IMR-90 (cell line): ENCODE results near the gene SLIT3. TPM values are rescaled to one million over a fixed set of nuclear protein-coding genes. Genes with fewer than 3 reads are reported as not detected.

Source experiments
- ATAC-seq: fragments of 200-7000 bp; cut with Tn5 transposase; 2 replicates; pipeline ENCODE4 v1.9.1; 2020; ENCODE audit warnings: low read depth, mild to moderate bottlenecking, moderate library complexity
- BruUV-seq: library from RNA; stranded (reverse); fragments of 400-500 nt; replicated peaks from 2 replicates; lab custom pipeline; 2021; lab: Mats Ljungman, UMichigan
- CTCF ChIA-PET: fragments of 300-600 bp; formaldehyde crosslinking; extraction: SDS; loops from one replicate; lab custom pipeline; 2021; ENCODE audit warnings: antibody characterized with exemption; lab: Yijun Ruan, JAX
- POLR2A ChIA-PET: fragments of 300-600 bp; sonication (Branson Sonifier 250); formaldehyde crosslinking; loops from one replicate; lab custom pipeline; 2022; ENCODE audit warnings: antibody characterized with exemption; ENCODE audit not compliant: unreplicated experiment; lab: Charles Lee
- DNase-seq: peaks from one replicate; pipeline ENCODE4 v3.0.0; 2013
- H2AFZ ChIP-seq: replicated peaks from 2 replicates; pipeline ENCODE3; 2013; ENCODE audit warnings: low read length, mild to moderate bottlenecking; ENCODE audit not compliant: poor library complexity
- H2AK5ac ChIP-seq: 2 replicates; pipeline ENCODE4 v1.6.1; 2013; ENCODE audit warnings: low read depth, low read length, inconsistent platforms
- H2AK9ac ChIP-seq: replicated peaks from 2 replicates; pipeline ENCODE3; 2013; ENCODE audit warnings: mild to moderate bottlenecking, low read depth, low read length, moderate library complexity; ENCODE audit not compliant: poor library complexity
- H2BK120ac ChIP-seq: 2 replicates; pipeline ENCODE4 v1.6.1; 2013; ENCODE audit warnings: low read depth, low read length, inconsistent platforms
- H2BK15ac ChIP-seq: 3 replicates; pipeline ENCODE4 v1.6.1; 2013; ENCODE audit warnings: low read depth, low read length, inconsistent platforms
- H2BK20ac ChIP-seq: 2 replicates; pipeline ENCODE4 v1.6.1; 2013; ENCODE audit warnings: low read depth, mild to moderate bottlenecking, inconsistent platforms, low read length, moderate library complexity
- H2BK5ac ChIP-seq: 2 replicates; pipeline ENCODE4 v1.6.1; 2013; ENCODE audit warnings: mild to moderate bottlenecking, low read depth, low read length, inconsistent platforms; ENCODE audit not compliant: poor library complexity, severe bottlenecking
- H3K14ac ChIP-seq: replicated peaks from 2 replicates; pipeline ENCODE4 v1.6.1; 2013; ENCODE audit warnings: low read depth, low read length, inconsistent platforms
- H3K18ac ChIP-seq: 2 replicates; pipeline ENCODE4 v1.6.1; 2013; ENCODE audit warnings: low read depth, low read length, control low read depth
- H3K23ac ChIP-seq: 2 replicates; pipeline ENCODE4 v1.6.1; 2013; ENCODE audit warnings: low read depth, low read length, inconsistent platforms
- H3K27ac ChIP-seq: 2 replicates; pipeline ENCODE4 v1.5.1; 2013; ENCODE audit warnings: mild to moderate bottlenecking, control low read depth, low read length; ENCODE audit not compliant: insufficient read depth
- H3K27me3 ChIP-seq: 2 replicates; pipeline ENCODE4 v1.6.1; 2013; ENCODE audit warnings: low read length; ENCODE audit not compliant: control insufficient read depth, insufficient read depth
- H3K36me3 ChIP-seq: 2 replicates; pipeline ENCODE4 v1.6.1; 2013; ENCODE audit warnings: low read length, mixed read lengths; ENCODE audit not compliant: control insufficient read depth, insufficient read depth
- H3K4ac ChIP-seq: 2 replicates; pipeline ENCODE4 v1.6.1; 2013; ENCODE audit warnings: low read depth, low read length, inconsistent platforms
- H3K4me1 ChIP-seq: 2 replicates; pipeline ENCODE4 v1.6.1; 2013; ENCODE audit warnings: low read length, mixed read lengths; ENCODE audit not compliant: control insufficient read depth, insufficient read depth
- H3K4me2 ChIP-seq: 2 replicates; pipeline ENCODE4 v1.6.1; 2013; ENCODE audit warnings: low read depth, mild to moderate bottlenecking, control low read depth, low read length, moderate library complexity
- H3K4me3 ChIP-seq: 2 replicates; pipeline ENCODE4 v1.5.1; 2013; ENCODE audit warnings: low read depth, mild to moderate bottlenecking, control low read depth, low read length, moderate library complexity; ENCODE audit not compliant: insufficient read depth
- H3K56ac ChIP-seq: 2 replicates; pipeline ENCODE4 v1.6.1; 2013; ENCODE audit warnings: low read length, inconsistent platforms; ENCODE audit not compliant: insufficient read depth; ENCODE audit errors: extremely low read depth
- H3K79me1 ChIP-seq, 2 experiments: 2 replicates each; pipeline ENCODE4 v1.6.1; 2013; ENCODE audit warnings: low read length in 2 of 2, inconsistent platforms in 1 of 2, low read depth in 1 of 2
- H3K9ac ChIP-seq: 2 replicates; pipeline ENCODE4 v1.6.1; 2013; ENCODE audit warnings: low read depth, low read length, control low read depth
- H3K9me1 ChIP-seq: 2 replicates; pipeline ENCODE4 v1.6.1; 2013; ENCODE audit warnings: low read length, inconsistent platforms; ENCODE audit not compliant: insufficient read depth
- H3K9me3 ChIP-seq: 2 replicates; pipeline ENCODE4 v1.6.1; 2013; ENCODE audit warnings: low read length; ENCODE audit not compliant: control insufficient read depth, insufficient read depth
- H4K20me1 ChIP-seq: 2 replicates; pipeline ENCODE4 v1.6.1; 2013; ENCODE audit warnings: low read length, inconsistent platforms; ENCODE audit not compliant: insufficient read depth
- H4K5ac ChIP-seq: 2 replicates; pipeline ENCODE4 v1.6.1; 2013; ENCODE audit warnings: mild to moderate bottlenecking, low read depth, low read length, control low read depth
- H4K8ac ChIP-seq, 2 experiments: 2 replicates each; pipeline ENCODE4 v1.6.1; 2013; ENCODE audit warnings: low read depth in 2 of 2, low read length in 2 of 2, control low read depth in 1 of 2, inconsistent platforms in 1 of 2
- H4K91ac ChIP-seq: 2 replicates; pipeline ENCODE4 v1.6.1; 2013; ENCODE audit warnings: low read depth, low read length, inconsistent platforms; ENCODE audit not compliant: insufficient read depth
- BHLHE40 ChIP-seq: fragments of 150-350 bp; IDR thresholded peaks from 2 replicates; pipeline ENCODE4 v1.6.1; 2016; ENCODE audit warnings: mild to moderate bottlenecking, low read depth, low read length
- CEBPB ChIP-seq: IDR thresholded peaks from 2 replicates; pipeline ENCODE4 v1.6.1; 2012; ENCODE audit warnings: low read depth, low read length, improper control_type of control experiment
- CHD1 ChIP-seq: IDR thresholded peaks from 2 replicates; pipeline ENCODE4 v1.6.1; 2012; ENCODE audit warnings: low read depth, low read length, improper control_type of control experiment
- FOS ChIP-seq: fragments of 150-350 bp; IDR thresholded peaks from 2 replicates; pipeline ENCODE4 v1.6.1; 2016; ENCODE audit warnings: low read depth, low read length
- MAFK ChIP-seq: IDR thresholded peaks from 2 replicates; pipeline ENCODE4 v1.6.1; 2012; ENCODE audit warnings: low read depth, low read length, improper control_type of control experiment
- MAZ ChIP-seq: IDR thresholded peaks from 2 replicates; pipeline ENCODE4 v1.6.1; 2012; ENCODE audit warnings: low read depth, mild to moderate bottlenecking, low read length, improper control_type of control experiment, moderate library complexity, borderline replicate concordance
- MXI1 ChIP-seq: IDR thresholded peaks from 2 replicates; pipeline ENCODE4 v1.6.1; 2012; ENCODE audit warnings: low read depth, mild to moderate bottlenecking, low read length, moderate library complexity, borderline replicate concordance
- NFE2L2 ChIP-seq: fragments of 150-350 bp; IDR thresholded peaks from 2 replicates; pipeline ENCODE4 v1.6.1; 2016; ENCODE audit warnings: low read depth, mild to moderate bottlenecking, low read length
- POLR2A ChIP-seq: IDR thresholded peaks from 2 replicates; pipeline ENCODE4 v1.6.1; 2012; ENCODE audit warnings: mild to moderate bottlenecking, low read depth, low read length
- RAD21 ChIP-seq: IDR thresholded peaks from 2 replicates; pipeline ENCODE4 v1.6.1; 2012; ENCODE audit warnings: low read length, improper control_type of control experiment
- RCOR1 ChIP-seq: IDR thresholded peaks from 2 replicates; pipeline ENCODE4 v1.6.1; 2012; ENCODE audit warnings: mild to moderate bottlenecking, low read length, improper control_type of control experiment; ENCODE audit not compliant: insufficient replicate concordance
- RFX5 ChIP-seq: IDR thresholded peaks from 2 replicates; pipeline ENCODE4 v1.8.0; 2012; ENCODE audit warnings: low read depth, mild to moderate bottlenecking, low read length, moderate library complexity
- SMC3 ChIP-seq: fragments of 150-350 bp; IDR thresholded peaks from 2 replicates; pipeline ENCODE4 v1.6.1; 2016; ENCODE audit warnings: low read depth, mild to moderate bottlenecking, antibody characterized with exemption, low read length, moderate library complexity
- whole genome bisulfite sequencing, 2 experiments: methylation state at CpG; one replicate each; pipeline versions ENCODE4 v1.1.5 to v1.1.7; 2013; ENCODE audit warnings: missing lambda C conversion rate in 2 of 2; ENCODE audit not compliant: insufficient read length in 1 of 2; ENCODE audit errors: extremely low coverage in 2 of 2; 5-methylcytosine and 5-hydroxymethylcytosine counted together
- dilution Hi-C: fragments of 300-500 bp; cut with HindIII; formaldehyde crosslinking; loops from one replicate; pipeline ENCODE4 v1.14.3; 2018; ENCODE audit warnings: low sequenced_read_pairs; ENCODE audit not compliant: unreplicated experiment
- in situ Hi-C: fragments of 300-500 bp; cut with MboI; formaldehyde crosslinking; loops from 3 replicates; pipeline ENCODE4 v1.14.3; 2019; ENCODE audit warnings: low sequenced_read_pairs, inconsistent platforms, mixed read lengths
- intact Hi-C: fragments of 100-400 bp; cut with micrococcal nuclease; formaldehyde crosslinking; loops from 2 replicates; pipeline ENCODE4 v1.10.0; 2022
- polyA plus RNA-seq, 3 experiments: library from polyadenylated mRNA; depleted of rRNA; stranded (reverse); fragments of >200 nt; gene quantifications; 2 replicates each; pipeline ENCODE4 v1.2.3, GENCODE V29; 2012; ENCODE audit warnings: low replicate concordance in 1 of 3
- total RNA-seq: library from RNA; depleted of rRNA; stranded (reverse); fragments of >200 nt; gene quantifications from 2 replicates; pipeline ENCODE4 v1.2.3, GENCODE V29; 2012
- TF ChIP-seq, protein P1 (sequence below): conservative IDR thresholded peaks from 2 replicates; pipeline ENCODE4 v1.5.1; 2012; ENCODE audit warnings: mild to moderate bottlenecking, low read depth, low read length, improper control_type of control experiment
- TF ChIP-seq, protein P2 (sequence below): fragments of 150-350 bp; IDR thresholded peaks from 2 replicates; pipeline ENCODE4 v1.6.1; 2017; ENCODE audit warnings: mild to moderate bottlenecking, antibody characterized with exemption, low read length, low read depth
- TF ChIP-seq, protein P3 (sequence below): fragments of 150-350 bp; IDR thresholded peaks from 2 replicates; pipeline ENCODE4 v1.6.1; 2016; ENCODE audit warnings: low read depth, mild to moderate bottlenecking, low read length, moderate library complexity, borderline replicate concordance

Gene SLIT3
- total and polyA plus RNA-seq, 2 of the 4 experiments (the other 2 are of a cell fraction) = 0.18 to 0.50 TPM

DNA sequence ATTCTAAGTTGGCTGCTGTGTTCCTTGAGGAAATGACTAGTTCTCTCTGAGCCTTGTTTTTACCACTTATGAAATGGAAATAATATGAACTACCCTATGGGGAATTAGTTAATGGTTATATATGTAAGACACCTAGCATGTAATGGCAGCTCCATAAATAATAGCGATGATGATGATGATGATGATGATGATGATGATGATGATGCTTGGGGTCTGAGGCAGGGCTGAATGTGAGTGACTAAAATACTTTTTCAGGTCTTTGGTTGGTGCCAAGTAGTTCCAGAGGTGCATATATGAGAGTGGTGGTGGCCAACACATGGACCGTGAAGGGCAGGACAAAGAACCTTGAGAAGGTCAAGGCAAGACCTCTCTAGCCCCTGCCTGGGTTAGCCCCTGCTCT is 598.4 kb downstream of the SLIT3 start:
- Histone ChIP-seq H4K8ac (no peak overlapping the region), H3K9me3 (no peaks in the 10 kb centered on the region), H2BK15ac (no peak overlapping the region), H3K9ac (no peak overlapping the region), H3K4me3 (no peak overlapping the region), H3K27ac (no peak overlapping the region), H3K27me3 (peaks cover 1% of the 10 kb centered on the region; the same call in 1 of the 2 replicates), H4K91ac (no peak overlapping the region), H3K79me1 (no peaks in the 10 kb centered on the region), H3K18ac (no peak overlapping the region), H4K20me1 (no peaks in the 10 kb centered on the region), H3K4me1 (no peaks in the 10 kb centered on the region), H3K9me1 (no peaks in the 10 kb centered on the region), H3K56ac (no peak overlapping the region), H2BK120ac (no peak overlapping the region), H3K14ac (no peak overlapping the region), H3K36me3 (no peaks in the 10 kb centered on the region), H3K4ac (no peak overlapping the region), H2AK5ac (no peak overlapping the region), H4K5ac (no peak overlapping the region), H2BK20ac (no peak overlapping the region), H2BK5ac (no peak overlapping the region), H2AFZ (no peak overlapping the region), H3K23ac (no peak overlapping the region), H3K4me2 (no peak overlapping the region), H2AK9ac (no peak overlapping the region)
- no TSS peak for BruUV-seq
- DNase-seq = no peak
- intact Hi-C loops = loop anchor here (10.0 kb wide), 1 partner anchor 282 kb away; no protein-coding TSS in a partner anchor
- in situ Hi-C loops = no loop called here
- no peak for ATAC-seq
- TF ChIP-seq POLR2A (no peak), MAFK (no peak), SMC3 (no peak), RAD21 (no peak), RFX5 (no peak), CEBPB (no peak), MXI1 (no peak), MAZ (no peak), NFE2L2 (no peak), RCOR1 (no peak), FOS (no peak), BHLHE40 (no peak), CHD1 (no peak)
- TF ChIP-seq, protein P1, sequence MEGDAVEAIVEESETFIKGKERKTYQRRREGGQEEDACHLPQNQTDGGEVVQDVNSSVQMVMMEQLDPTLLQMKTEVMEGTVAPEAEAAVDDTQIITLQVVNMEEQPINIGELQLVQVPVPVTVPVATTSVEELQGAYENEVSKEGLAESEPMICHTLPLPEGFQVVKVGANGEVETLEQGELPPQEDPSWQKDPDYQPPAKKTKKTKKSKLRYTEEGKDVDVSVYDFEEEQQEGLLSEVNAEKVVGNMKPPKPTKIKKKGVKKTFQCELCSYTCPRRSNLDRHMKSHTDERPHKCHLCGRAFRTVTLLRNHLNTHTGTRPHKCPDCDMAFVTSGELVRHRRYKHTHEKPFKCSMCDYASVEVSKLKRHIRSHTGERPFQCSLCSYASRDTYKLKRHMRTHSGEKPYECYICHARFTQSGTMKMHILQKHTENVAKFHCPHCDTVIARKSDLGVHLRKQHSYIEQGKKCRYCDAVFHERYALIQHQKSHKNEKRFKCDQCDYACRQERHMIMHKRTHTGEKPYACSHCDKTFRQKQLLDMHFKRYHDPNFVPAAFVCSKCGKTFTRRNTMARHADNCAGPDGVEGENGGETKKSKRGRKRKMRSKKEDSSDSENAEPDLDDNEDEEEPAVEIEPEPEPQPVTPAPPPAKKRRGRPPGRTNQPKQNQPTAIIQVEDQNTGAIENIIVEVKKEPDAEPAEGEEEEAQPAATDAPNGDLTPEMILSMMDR = no peak
- TF ChIP-seq, protein P2, sequence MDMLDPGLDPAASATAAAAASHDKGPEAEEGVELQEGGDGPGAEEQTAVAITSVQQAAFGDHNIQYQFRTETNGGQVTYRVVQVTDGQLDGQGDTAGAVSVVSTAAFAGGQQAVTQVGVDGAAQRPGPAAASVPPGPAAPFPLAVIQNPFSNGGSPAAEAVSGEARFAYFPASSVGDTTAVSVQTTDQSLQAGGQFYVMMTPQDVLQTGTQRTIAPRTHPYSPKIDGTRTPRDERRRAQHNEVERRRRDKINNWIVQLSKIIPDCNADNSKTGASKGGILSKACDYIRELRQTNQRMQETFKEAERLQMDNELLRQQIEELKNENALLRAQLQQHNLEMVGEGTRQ = no peak
- TF ChIP-seq, protein P3, sequence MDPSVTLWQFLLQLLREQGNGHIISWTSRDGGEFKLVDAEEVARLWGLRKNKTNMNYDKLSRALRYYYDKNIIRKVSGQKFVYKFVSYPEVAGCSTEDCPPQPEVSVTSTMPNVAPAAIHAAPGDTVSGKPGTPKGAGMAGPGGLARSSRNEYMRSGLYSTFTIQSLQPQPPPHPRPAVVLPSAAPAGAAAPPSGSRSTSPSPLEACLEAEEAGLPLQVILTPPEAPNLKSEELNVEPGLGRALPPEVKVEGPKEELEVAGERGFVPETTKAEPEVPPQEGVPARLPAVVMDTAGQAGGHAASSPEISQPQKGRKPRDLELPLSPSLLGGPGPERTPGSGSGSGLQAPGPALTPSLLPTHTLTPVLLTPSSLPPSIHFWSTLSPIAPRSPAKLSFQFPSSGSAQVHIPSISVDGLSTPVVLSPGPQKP = no peak
- ChIA-PET POLR2A (no interaction called here), CTCF (no interaction called here)
- dilution Hi-C loops = no loop called here
- 100% methylated on average over 1 of the region's 2 CpGs; no CpG with 5 or more reads in 1 of the 2 experiments for WGBS, 2 experiments
